GM10266 (cell line): ENCODE data around the gene RNGTT.
"Not testable (repeated sequence)": the region's sequence is repeated elsewhere in the genome, so short reads cannot be mapped to it uniquely, and the experiment has no call there.

ENCODE experiments used
- DNase-seq: peaks from one replicate; pipeline ENCODE4 v3.0.0; 2012; ENCODE audit errors: extremely low spot score
- TF ChIP-seq, protein P1 (sequence below): IDR thresholded peaks from 2 replicates; pipeline ENCODE4 v1.5.1; 2012; ENCODE audit warnings: mild to moderate bottlenecking, low read depth; ENCODE audit not compliant: control insufficient read depth, insufficient read depth; ENCODE audit errors: missing control alignments

RNGTT gene

DNA sequence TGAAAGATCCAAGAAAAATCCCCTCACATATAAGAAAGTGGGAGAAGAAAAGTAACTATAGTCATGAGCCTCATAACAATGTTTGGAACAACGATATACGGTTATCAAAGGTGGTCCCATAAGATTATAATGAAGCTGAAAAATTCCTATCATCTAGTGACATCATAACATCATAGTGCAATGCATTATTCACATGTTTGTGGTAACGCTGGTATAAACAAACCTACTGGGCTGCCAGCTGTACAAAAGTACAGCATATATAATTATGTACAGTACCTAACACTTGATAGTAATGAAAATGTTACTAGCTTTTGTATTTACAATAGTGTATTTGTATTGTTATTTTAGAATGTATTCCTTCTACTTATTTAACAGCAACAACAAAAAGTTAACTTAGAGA lies 240.7 kb downstream of the RNGTT start:
- TF ChIP-seq, protein P1, sequence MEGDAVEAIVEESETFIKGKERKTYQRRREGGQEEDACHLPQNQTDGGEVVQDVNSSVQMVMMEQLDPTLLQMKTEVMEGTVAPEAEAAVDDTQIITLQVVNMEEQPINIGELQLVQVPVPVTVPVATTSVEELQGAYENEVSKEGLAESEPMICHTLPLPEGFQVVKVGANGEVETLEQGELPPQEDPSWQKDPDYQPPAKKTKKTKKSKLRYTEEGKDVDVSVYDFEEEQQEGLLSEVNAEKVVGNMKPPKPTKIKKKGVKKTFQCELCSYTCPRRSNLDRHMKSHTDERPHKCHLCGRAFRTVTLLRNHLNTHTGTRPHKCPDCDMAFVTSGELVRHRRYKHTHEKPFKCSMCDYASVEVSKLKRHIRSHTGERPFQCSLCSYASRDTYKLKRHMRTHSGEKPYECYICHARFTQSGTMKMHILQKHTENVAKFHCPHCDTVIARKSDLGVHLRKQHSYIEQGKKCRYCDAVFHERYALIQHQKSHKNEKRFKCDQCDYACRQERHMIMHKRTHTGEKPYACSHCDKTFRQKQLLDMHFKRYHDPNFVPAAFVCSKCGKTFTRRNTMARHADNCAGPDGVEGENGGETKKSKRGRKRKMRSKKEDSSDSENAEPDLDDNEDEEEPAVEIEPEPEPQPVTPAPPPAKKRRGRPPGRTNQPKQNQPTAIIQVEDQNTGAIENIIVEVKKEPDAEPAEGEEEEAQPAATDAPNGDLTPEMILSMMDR, result no peak
- no peak for DNase-seq

DNA sequence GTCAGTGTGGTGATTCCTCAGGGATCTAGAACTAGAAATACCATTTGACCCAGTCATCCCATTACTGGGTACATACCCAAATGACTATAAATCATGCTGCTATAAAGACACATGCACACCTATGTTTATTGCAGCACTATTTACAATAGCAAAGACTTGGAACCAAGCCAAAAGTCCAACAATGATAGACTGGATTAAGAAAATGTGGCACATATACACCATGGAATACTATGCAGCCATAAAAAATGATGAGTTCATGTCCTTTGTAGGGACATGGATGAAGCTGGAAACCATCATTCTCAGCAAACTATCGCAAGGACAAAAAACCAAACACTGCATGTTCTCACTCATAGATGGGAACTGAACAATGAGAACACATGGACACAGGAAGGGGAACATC lies 247.0 kb downstream of the RNGTT start:
- DNase-seq, result not testable (repeated sequence)

DNA sequence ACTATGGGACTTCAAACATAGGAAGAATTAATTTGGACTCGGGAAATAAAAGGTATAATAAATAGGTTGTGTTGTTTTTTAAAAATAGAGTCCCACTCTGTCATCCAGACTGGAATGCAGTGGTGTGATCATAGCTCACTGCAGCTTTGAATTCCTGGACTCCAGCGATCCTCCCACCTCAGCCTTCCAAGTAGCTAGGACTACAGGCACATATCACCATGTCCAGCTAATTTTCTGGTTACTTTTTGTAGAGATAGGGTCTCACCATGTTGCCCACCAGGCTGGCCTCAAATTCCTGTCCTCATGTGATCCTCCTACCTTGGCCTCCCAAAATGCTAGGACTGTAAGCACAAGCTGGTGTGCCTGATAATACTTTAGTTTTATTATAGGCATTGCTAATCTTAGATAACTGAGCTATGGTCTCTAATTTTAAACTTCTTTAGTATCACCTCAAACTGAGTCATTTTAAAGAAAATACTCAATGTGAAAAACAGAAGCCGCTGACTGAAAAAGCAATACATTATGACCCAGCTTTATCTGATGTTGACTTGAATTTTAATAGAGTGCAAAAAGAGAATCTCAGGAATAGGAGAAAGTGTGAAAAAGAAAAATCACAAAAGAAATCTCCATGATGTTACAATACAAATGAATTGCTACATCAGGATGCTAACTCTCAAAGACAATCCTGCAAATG lies 251.0 kb downstream of the RNGTT start:
- DNase-seq, result no peak
- TF ChIP-seq, protein P1, result no peak

DNA sequence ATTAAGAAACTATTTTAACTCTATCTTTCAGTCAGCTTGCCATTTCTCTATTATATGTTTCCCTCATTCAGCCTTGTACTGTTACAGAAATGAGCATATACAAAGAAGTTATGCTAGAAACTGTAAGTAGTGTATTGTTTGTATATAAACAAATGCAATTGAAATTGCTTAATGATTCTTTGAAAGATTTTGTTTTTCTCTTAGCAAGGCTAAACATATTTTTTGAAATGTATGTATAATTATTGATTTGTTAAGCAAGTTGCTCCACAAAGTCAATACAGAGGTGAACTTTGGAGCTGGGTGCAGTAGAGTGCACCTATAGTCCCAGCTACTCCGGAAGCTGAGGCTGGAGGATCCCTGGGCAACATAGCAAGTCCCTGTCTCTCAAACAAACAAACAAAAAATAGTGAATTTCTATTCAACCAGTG lies 253.6 kb downstream of the RNGTT start:
- TF ChIP-seq, protein P1, result no peak

DNA sequence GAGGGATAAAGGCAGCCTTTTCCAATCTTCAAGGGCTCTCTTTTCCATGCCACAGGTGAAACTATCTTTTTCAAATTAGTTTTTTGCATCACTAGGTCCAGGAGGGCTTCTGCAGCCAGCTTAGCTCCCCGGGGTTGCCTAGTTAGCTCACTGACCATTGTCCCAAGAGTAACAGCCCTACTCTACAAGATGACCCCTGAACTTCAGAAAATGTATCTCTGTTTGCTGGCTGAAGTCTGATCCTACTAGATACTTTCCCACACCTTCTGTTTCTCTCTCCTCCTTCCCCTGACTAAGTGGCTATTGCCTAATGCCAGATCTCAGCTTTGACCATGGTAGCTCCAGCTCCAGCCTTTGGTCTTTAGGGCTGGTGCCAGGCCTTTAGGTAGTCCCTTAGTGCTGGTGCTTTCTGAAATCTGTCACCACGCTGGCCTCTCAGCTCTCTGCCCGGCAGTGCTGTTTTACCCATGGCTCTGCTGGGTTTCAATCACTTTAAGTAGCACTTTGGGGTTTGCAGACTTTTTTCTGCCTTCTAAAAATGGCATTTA lies 255.1 kb downstream of the RNGTT start:
- TF ChIP-seq, protein P1, result no peak
- no peak for DNase-seq

More for the DNA sequence above, 253.6 kb downstream of the RNGTT start:
- DNase-seq, result no peak

DNA sequence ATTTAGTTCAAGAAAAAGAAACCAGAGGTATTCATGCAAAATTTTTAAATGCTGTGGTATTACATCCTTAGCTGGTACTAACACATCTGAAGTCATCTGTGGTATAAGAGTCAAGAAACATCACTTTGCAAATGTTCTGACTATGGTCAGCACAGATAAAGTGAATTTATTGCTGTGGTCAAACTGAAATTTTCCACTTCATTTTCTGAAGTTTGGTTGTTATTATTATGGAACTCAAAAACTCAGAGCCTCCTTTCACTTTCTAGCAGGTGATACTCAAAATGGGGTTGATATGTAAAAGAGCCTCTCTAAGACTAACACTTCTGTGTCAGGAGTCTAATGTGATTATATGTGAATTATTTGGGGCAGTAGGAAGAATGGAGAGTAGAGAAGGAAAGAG lies 257.8 kb downstream of the RNGTT start:
- DNase-seq, result peak; percentile 41
- TF ChIP-seq, protein P1, result no peak

DNA sequence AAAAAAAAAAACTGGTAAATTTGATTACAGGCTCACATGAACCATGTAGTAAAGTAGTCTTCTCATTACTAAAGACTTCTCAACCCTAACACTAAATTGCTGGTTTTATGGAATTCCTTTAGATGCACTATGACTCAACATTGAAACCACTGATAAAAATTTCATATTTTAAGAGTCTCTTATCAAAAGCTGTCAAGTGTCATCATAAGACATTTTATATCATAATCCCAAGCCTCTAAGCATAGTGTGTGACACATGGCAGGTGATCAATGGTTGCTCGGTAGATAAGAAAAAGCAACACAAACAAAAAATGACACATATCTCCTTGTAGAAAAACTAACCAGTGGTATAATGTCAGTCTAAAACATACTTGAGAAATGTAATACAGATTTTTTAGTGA lies 258.4 kb downstream of the RNGTT start:
- no peak for DNase-seq
- TF ChIP-seq, protein P1, result no peak
